Neural cell (in vitro differentiated cells): ENCODE results near the gene RAVER2.

Experiments
- EZH2 ChIP-seq: fragments of 200-600, 300-800 bp; shearing (Covaris generic), sonication (generic); IDR thresholded peaks from 2 replicates; pipeline ENCODE4 v1.6.1; 2014; ENCODE audit warnings: antibody characterized with exemption, low read length, borderline replicate concordance, mild to moderate bottlenecking; ENCODE audit not compliant: insufficient read depth, poor library complexity, severe bottlenecking
- SMC3 ChIP-seq: fragments of 450-650 bp; conservative IDR thresholded peaks from 2 replicates; pipeline ENCODE4 v1.6.1; 2014; ENCODE audit warnings: antibody characterized with exemption, mild to moderate bottlenecking, moderate library complexity; ENCODE audit not compliant: poor library complexity
- TAF1 ChIP-seq: IDR thresholded peaks from 2 replicates; pipeline ENCODE4 v1.6.1; 2012; ENCODE audit warnings: low read depth
- TF ChIP-seq, protein P1 (sequence below): fragments of 450-650 bp; IDR thresholded peaks from 2 replicates; pipeline ENCODE4 v1.5.1; 2014; ENCODE audit warnings: antibody characterized with exemption, mild to moderate bottlenecking, moderate library complexity; ENCODE audit not compliant: poor library complexity, severe bottlenecking

DNA sequence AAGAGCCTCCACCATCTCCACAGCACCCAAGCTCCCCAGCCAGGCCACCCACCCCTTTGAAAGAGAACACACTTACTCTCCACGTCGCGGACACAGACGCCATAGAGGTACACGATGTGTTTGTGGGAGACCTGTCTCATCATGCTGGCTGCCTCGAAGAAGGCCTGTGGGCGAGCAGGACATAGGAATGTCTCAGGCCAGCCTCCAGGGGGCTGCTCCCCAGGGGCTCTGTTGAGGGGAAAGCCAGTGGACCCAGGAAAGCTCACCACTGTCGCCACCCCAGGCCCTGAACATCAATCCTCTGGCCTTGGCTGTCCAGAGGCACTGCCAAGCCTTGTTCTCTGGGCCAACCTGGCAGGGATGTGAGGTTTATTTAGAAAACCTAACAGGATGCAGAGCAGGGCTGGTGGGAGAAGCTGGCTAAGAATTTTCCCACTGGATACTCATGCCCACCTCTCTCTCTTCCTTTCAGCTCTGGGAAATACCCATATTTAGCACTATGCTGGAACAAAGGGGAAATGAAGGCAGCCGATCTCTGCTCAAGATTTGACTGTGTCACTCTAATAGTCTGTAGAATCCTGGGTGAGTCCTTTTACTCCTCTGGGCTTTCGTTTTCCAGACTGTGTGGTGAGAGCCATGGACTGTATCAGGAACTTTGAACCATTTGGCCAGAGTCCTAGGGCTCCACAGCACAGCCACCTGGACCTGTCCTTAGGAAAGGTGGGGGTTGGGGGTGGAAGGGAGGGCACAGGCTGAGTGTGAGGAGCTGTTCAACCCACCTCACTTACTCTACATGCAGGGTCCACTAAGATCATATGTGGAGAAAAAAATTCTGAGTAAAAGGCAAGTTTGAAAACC is 101.9 kb downstream of the RAVER2 start:
- TF ChIP-seq, protein P1, sequence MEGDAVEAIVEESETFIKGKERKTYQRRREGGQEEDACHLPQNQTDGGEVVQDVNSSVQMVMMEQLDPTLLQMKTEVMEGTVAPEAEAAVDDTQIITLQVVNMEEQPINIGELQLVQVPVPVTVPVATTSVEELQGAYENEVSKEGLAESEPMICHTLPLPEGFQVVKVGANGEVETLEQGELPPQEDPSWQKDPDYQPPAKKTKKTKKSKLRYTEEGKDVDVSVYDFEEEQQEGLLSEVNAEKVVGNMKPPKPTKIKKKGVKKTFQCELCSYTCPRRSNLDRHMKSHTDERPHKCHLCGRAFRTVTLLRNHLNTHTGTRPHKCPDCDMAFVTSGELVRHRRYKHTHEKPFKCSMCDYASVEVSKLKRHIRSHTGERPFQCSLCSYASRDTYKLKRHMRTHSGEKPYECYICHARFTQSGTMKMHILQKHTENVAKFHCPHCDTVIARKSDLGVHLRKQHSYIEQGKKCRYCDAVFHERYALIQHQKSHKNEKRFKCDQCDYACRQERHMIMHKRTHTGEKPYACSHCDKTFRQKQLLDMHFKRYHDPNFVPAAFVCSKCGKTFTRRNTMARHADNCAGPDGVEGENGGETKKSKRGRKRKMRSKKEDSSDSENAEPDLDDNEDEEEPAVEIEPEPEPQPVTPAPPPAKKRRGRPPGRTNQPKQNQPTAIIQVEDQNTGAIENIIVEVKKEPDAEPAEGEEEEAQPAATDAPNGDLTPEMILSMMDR: no peak
- TF ChIP-seq SMC3 (no peak), TAF1 (no peak), EZH2 (no peak)
